SK-N-SH treated with all-trans-retinoic acid at 6 μM for 48 hours (cell line): Measurements from ENCODE around the gene ADGRF3.

ENCODE experiments used
- CSRNP3 ChIP-seq: fragments of 250-450 bp; sonication (Bioruptor Pico); IDR thresholded peaks from 2 replicates; pipeline ENCODE4 v1.5.1; 2021; ENCODE audit warnings: mild to moderate bottlenecking, moderate library complexity
- PATZ1 ChIP-seq: fragments of 250-450 bp; sonication (Bioruptor Pico); IDR thresholded peaks from 2 replicates; pipeline ENCODE4 v1.8.0; 2020; ENCODE audit warnings: mild to moderate bottlenecking, moderate library complexity, borderline replicate concordance
- SNAI2 ChIP-seq: fragments of 250-450 bp; sonication (Bioruptor Pico); IDR thresholded peaks from 2 replicates; pipeline ENCODE4 v1.5.0; 2020; ENCODE audit warnings: mild to moderate bottlenecking, moderate library complexity
- TOX ChIP-seq: fragments of 250-450 bp; sonication (Bioruptor Pico); IDR thresholded peaks from 2 replicates; pipeline ENCODE4 v1.8.0; 2021; ENCODE audit warnings: mild to moderate bottlenecking, moderate library complexity, borderline replicate concordance
- ZFP3 ChIP-seq: fragments of 250-450 bp; sonication (Bioruptor Pico); IDR thresholded peaks from 2 replicates; pipeline ENCODE4 v1.5.0; 2020; ENCODE audit warnings: mild to moderate bottlenecking, moderate library complexity
- ZFP30 ChIP-seq: fragments of 450-650 bp; formaldehyde crosslinking; IDR thresholded peaks from 2 replicates; pipeline ENCODE4 v1.5.0; 2022; ENCODE audit warnings: mild to moderate bottlenecking, moderate library complexity

- no peak for TF ChIP-seq ZFP3 (CRISPR knock-in tag)
- TF ChIP-seq TOX (CRISPR knock-in tag) = no peak
- no peak for TF ChIP-seq SNAI2 (CRISPR knock-in tag)
- no peak for TF ChIP-seq CSRNP3 (CRISPR knock-in tag)
- TF ChIP-seq PATZ1 (CRISPR knock-in tag) = no peak
- no peak for TF ChIP-seq ZFP30 (CRISPR knock-in tag)
Measured at GRCh38 chr2:26356111-26356510, 9.5 kb upstream of the ADGRF3 start.
